HFFc6 (cell line): ENCODE results near the gene EPS15. TPM values are rescaled to one million over a fixed set of nuclear protein-coding genes. Genes with fewer than 3 reads are reported as not detected.

Experiments used
- DNase-seq: peaks from one replicate; pipeline ENCODE4 v3.0.0-alpha.2; 2018
- H3K27ac Mint-ChIP-seq: 2 replicates; pipeline ENCODE4 v1.8.0; 2020; ENCODE audit warnings: mild to moderate bottlenecking, mixed read lengths
- H3K27me3 Mint-ChIP-seq: 2 replicates; pipeline ENCODE4 v1.8.0; 2021; ENCODE audit warnings: mild to moderate bottlenecking, moderate library complexity, mixed read lengths; ENCODE audit not compliant: insufficient read depth
- H3K36me3 Mint-ChIP-seq: 2 replicates; pipeline ENCODE4 v1.8.0; 2021; ENCODE audit warnings: low read depth, mixed read lengths
- H3K4me1 Mint-ChIP-seq: 2 replicates; pipeline ENCODE4 v1.8.0; 2020; ENCODE audit warnings: low read depth, mixed read lengths
- H3K4me3 Mint-ChIP-seq: 2 replicates; pipeline ENCODE4 v1.8.0; 2020; ENCODE audit warnings: mild to moderate bottlenecking, moderate library complexity, mixed read lengths
- H3K9me3 Mint-ChIP-seq: 2 replicates; pipeline ENCODE4 v1.8.0; 2020; ENCODE audit warnings: mild to moderate bottlenecking, mixed read lengths
- total RNA-seq, 6 experiments: library from RNA; stranded (reverse); fragmentation: NEBNext Ultra II Directional; extraction: Animal tissue kit (Norgen Biotek cat#: 25700); gene quantifications; 2 replicates in 1 of 6; 3 replicates in 5 of 6; pipeline ENCODE4 v1.2.3, GENCODE V29; 2021
- TF ChIP-seq, protein P1 (sequence below): fragments of 200-600 bp; sonication (generic); IDR thresholded peaks from 2 replicates; pipeline ENCODE4 v1.5.0; 2021; ENCODE audit warnings: antibody characterized with exemption, mild to moderate bottlenecking

The EPS15 gene
- total RNA-seq, 6 experiments from 2014 or later, result 45.2 to 55.7 (median 49.6) TPM

DNA sequence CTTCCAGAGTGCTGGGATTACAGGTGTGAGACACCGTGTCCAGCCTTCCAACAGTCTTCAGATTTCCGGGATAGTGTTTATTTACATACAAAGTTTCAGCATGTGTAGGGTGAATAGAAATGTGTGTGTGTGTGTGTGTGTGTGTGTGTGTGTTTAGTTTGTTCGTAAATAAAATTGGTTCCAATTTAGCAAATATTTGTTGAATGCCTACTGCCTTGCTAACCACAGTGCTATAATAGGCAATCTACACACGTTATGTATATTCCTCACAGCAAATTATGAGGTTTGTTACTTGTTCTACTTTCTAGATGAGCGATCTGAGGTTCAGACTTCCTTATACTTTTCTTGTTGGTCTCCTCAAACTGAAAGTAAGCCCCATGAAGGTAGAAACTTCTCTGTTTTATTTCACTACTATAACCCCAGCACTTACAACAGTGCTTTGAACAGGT lies 32.8 kb upstream of the EPS15 start:
- Mint-ChIP-seq H3K9me3 (no peaks in the 10 kb centered on the region), H3K36me3 (no peaks in the 10 kb centered on the region), H3K27ac (no peak overlapping the region), H3K27me3 (no peaks in the 10 kb centered on the region), H3K4me1 (peaks cover 38% of the 10 kb centered on the region), H3K4me3 (no peak overlapping the region)
- no peak for DNase-seq
- TF ChIP-seq, protein P1, sequence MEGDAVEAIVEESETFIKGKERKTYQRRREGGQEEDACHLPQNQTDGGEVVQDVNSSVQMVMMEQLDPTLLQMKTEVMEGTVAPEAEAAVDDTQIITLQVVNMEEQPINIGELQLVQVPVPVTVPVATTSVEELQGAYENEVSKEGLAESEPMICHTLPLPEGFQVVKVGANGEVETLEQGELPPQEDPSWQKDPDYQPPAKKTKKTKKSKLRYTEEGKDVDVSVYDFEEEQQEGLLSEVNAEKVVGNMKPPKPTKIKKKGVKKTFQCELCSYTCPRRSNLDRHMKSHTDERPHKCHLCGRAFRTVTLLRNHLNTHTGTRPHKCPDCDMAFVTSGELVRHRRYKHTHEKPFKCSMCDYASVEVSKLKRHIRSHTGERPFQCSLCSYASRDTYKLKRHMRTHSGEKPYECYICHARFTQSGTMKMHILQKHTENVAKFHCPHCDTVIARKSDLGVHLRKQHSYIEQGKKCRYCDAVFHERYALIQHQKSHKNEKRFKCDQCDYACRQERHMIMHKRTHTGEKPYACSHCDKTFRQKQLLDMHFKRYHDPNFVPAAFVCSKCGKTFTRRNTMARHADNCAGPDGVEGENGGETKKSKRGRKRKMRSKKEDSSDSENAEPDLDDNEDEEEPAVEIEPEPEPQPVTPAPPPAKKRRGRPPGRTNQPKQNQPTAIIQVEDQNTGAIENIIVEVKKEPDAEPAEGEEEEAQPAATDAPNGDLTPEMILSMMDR, result no peak

- no peaks in the 10 kb centered on the region for H3K9me3 Mint-ChIP-seq
- H3K4me1 Mint-ChIP-seq, result peaks cover 32% of the 10 kb centered on the region
- TF ChIP-seq, protein P1, result no peak
- no peak for DNase-seq
- H3K36me3 Mint-ChIP-seq, result no peaks in the 10 kb centered on the region
- no peaks in the 10 kb centered on the region for H3K27me3 Mint-ChIP-seq
- no peak overlapping the region for H3K27ac Mint-ChIP-seq
- H3K4me3 Mint-ChIP-seq, result no peak overlapping the region
Measured at GRCh38 chr1:51551081-51551480, 32.0 kb upstream of the EPS15 start.

- Mint-ChIP-seq H3K27me3 (no peaks in the 10 kb centered on the region), H3K27ac (no peak overlapping the region), H3K9me3 (no peaks in the 10 kb centered on the region), H3K4me1 (peaks cover 30% of the 10 kb centered on the region), H3K36me3 (no peaks in the 10 kb centered on the region), H3K4me3 (no peak overlapping the region)
- TF ChIP-seq, protein P1, result no peak
- no peak for DNase-seq
Measured at GRCh38 chr1:51549901-51550300, 30.8 kb upstream of the EPS15 start.

DNA sequence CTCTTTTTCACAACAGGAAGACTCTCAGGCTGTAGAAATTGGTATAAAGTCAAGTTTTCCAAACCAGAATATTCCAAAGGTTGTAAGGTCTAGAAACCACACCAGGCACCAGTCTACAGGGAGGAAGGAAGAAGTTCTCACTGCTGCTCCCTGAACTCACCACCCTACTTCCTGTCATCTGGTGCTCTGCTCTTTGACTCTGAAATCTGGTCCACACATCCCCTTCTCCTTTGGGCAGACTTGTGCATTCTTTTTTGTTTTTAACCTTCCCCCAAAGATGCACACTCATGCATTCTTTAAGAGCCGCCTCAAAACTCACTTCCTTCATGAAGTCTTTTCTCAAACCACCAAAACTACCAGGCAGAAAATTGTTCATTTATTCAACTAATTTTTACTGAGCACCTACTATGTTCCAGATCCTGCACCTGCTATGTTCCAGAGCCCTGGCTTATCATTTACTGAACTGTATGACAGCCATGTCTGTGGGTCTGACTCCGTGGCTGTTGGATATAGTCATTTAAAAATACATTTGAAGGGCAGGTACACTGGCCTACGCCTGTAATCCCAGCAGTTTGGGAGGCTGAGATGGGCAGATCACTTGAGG lies 30.1 kb upstream of the EPS15 start:
- H3K36me3 Mint-ChIP-seq, result no peaks in the 10 kb centered on the region
- H3K4me1 Mint-ChIP-seq, result peaks cover 30% of the 10 kb centered on the region
- H3K27me3 Mint-ChIP-seq, result no peaks in the 10 kb centered on the region
- no peak for DNase-seq
- TF ChIP-seq, protein P1, result no peak
- H3K4me3 Mint-ChIP-seq, result no peak overlapping the region
- H3K27ac Mint-ChIP-seq, result peak overlapping the region; percentile 59
- H3K9me3 Mint-ChIP-seq, result no peaks in the 10 kb centered on the region

- no peaks in the 10 kb centered on the region for H3K9me3 Mint-ChIP-seq
- H3K36me3 Mint-ChIP-seq, result no peaks in the 10 kb centered on the region
- H3K4me3 Mint-ChIP-seq, result no peak overlapping the region
- peaks cover 29% of the 10 kb centered on the region for H3K4me1 Mint-ChIP-seq
- no peaks in the 10 kb centered on the region; the same call in 1 of the 2 replicates for H3K27me3 Mint-ChIP-seq
- no peak for DNase-seq
- no peak overlapping the region for H3K27ac Mint-ChIP-seq
- TF ChIP-seq, protein P1, result no peak
Measured at GRCh38 chr1:51543858-51544257, 24.8 kb upstream of the EPS15 start.
